Upper lobe of left lung (tissue), 6 donors: Measurements from ENCODE around the gene ACVR1. TPM values are rescaled to one million over a fixed set of nuclear protein-coding genes. Genes with fewer than 3 reads are reported as not detected.

ENCODE experiments used
- ATAC-seq, 2 donors: fragments of 200-7000 bp; cut with Tn5 transposase; one replicate each; pipeline ENCODE4 v1.9.1; 2022; ENCODE audit warnings: mild to moderate bottlenecking in 2 of 2, moderate library complexity in 2 of 2; ENCODE audit not compliant: low FRiP score in 2 of 2
- DNase-seq, 2 donors: peaks; one replicate each; pipeline ENCODE4 v3.0.0-alpha.2; 2019 to 2020
- H3K27ac ChIP-seq, 4 donors: fragments of 200-600 bp; sonication (generic); one replicate each; pipeline ENCODE4 v1.5.1; 2016 to 2019
- H3K27me3 ChIP-seq, 4 donors: fragments of 200-600 bp; sonication (generic); one replicate each; pipeline ENCODE4 v1.5.1; 2017 to 2019
- H3K36me3 ChIP-seq, 4 donors: fragments of 200-600 bp; sonication (generic); one replicate each; pipeline ENCODE4 v1.5.1; 2016 to 2019
- H3K4me1 ChIP-seq, 4 donors: fragments of 200-600 bp; sonication (generic); one replicate each; pipeline ENCODE4 v1.5.1; 2018 to 2019
- H3K4me3 ChIP-seq, 4 donors: fragments of 200-600 bp; sonication (generic); one replicate each; pipeline ENCODE4 v1.5.1; 2017 to 2019; ENCODE audit warnings: mild to moderate bottlenecking in 2 of 4, moderate library complexity in 1 of 4
- H3K9me3 ChIP-seq, 4 donors: fragments of 200-600 bp; sonication (generic); one replicate each; pipeline ENCODE4 v1.5.1; 2018 to 2019
- EP300 ChIP-seq, 4 donors: sonication (generic); formaldehyde crosslinking; IDR thresholded peaks; one replicate each; pipeline ENCODE4 v1.5.1; 2017; ENCODE audit warnings: antibody characterized with exemption in 4 of 4, control low read depth in 2 of 4
- POLR2A ChIP-seq, 4 donors: fragments of 450-650 bp; IDR thresholded peaks; one replicate each; pipeline ENCODE4 v1.5.1; 2016 to 2017; ENCODE audit warnings: antibody characterized with exemption in 4 of 4, mild to moderate bottlenecking in 2 of 4
- POLR2AphosphoS5 ChIP-seq, 2 donors: sonication (generic); formaldehyde crosslinking; IDR thresholded peaks; one replicate each; pipeline ENCODE4 v1.5.1; 2017; ENCODE audit warnings: antibody characterized with exemption in 2 of 2
- WGBS, 2 donors: methylation state at CpG; one replicate each; pipeline ENCODE4 v1.1.5; 2017 to 2018; 5-methylcytosine and 5-hydroxymethylcytosine counted together
- total RNA-seq, 6 donors: library from RNA; depleted of rRNA in 4 of 6; stranded (reverse); fragments of >200 nt in 4 of 6; gene quantifications; one replicate each; pipeline versions ENCODE4 v1.1.0 to v1.2.1, GENCODE V29; 2016 to 2021
- TF ChIP-seq, protein P1 (sequence below), 6 experiments: fragments of 450-650 bp in 4 of 6; fragments of 200-600 bp in 2 of 6; sonication (generic) in 2 of 6; IDR thresholded peaks; one replicate each; pipeline ENCODE4 v1.5.1; 2016 to 2019; ENCODE audit warnings: antibody characterized with exemption in 6 of 6
- donor health status: DM: no; HTN: no; CAD: no; lungs with moderate emphysema.
- donor health status: DM: no; HTN: yes; CAD: no; lungs with severe emphysema.

The ACVR1 gene
- total RNA-seq, 6 donors from 2014 or later, result 16.4 to 38.8 (median 25.8) TPM

DNA sequence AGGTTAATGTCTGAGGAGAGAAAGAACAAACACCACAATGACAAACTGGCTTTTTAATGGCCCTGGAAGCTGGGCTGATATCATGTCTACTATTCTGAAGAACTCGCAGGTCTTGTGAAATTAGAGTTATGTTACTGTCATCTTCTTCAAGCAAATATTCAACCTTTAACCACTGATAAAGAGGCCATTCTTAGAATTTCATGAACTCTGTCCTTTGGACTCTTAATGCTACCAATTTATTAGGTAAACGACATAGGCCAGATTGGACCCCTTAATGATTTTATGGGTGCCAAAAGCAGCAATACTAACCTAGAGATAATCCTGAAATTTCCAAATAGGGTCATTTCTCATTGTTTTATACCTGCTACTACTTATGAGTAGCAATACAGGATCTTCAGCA is 138.5 kb downstream of the ACVR1 start:
- Histone ChIP-seq H3K27me3 (no peaks in the 10 kb centered on the region), H3K4me3 (no peak overlapping the region), H3K4me1 (no peaks in the 10 kb centered on the region), H3K36me3 (peaks cover 12 to 52% (median 27%) of the 10 kb centered on the region in 4 donors), H3K27ac (no peak overlapping the region), H3K9me3 (no peaks in the 10 kb centered on the region)
- WGBS, 2 donors, result 93 to 94% methylated on average over 2 of the region's 2 CpGs
- no peak for DNase-seq
- no peak for ATAC-seq
- TF ChIP-seq EP300 (IDR thresholded peaks at IDR 0.05), result no peak

GRCh38 chr2:157735532-157735931 is 140.6 kb downstream of the ACVR1 start:
- ATAC-seq (no peak), DNase-seq (no peak)
- no peak overlapping the region for H3K27ac ChIP-seq
- H3K27me3 ChIP-seq, result no peaks in the 10 kb centered on the region
- no peaks in the 10 kb centered on the region for H3K4me1 ChIP-seq
- TF ChIP-seq EP300 (IDR thresholded peaks at IDR 0.05), result no peak
- TF ChIP-seq POLR2AphosphoS5 (IDR thresholded peaks at IDR 0.05), result no peak
- TF ChIP-seq POLR2A (IDR thresholded peaks at IDR 0.05), result no peak
- TF ChIP-seq, protein P1, sequence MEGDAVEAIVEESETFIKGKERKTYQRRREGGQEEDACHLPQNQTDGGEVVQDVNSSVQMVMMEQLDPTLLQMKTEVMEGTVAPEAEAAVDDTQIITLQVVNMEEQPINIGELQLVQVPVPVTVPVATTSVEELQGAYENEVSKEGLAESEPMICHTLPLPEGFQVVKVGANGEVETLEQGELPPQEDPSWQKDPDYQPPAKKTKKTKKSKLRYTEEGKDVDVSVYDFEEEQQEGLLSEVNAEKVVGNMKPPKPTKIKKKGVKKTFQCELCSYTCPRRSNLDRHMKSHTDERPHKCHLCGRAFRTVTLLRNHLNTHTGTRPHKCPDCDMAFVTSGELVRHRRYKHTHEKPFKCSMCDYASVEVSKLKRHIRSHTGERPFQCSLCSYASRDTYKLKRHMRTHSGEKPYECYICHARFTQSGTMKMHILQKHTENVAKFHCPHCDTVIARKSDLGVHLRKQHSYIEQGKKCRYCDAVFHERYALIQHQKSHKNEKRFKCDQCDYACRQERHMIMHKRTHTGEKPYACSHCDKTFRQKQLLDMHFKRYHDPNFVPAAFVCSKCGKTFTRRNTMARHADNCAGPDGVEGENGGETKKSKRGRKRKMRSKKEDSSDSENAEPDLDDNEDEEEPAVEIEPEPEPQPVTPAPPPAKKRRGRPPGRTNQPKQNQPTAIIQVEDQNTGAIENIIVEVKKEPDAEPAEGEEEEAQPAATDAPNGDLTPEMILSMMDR (IDR thresholded peaks at IDR 0.05), result no peak
- 86 to 94% methylated on average over 1 of the region's 1 CpG for WGBS, 2 donors
- H3K4me3 ChIP-seq, result no peak overlapping the region
- H3K36me3 ChIP-seq, result peaks cover 12 to 53% (median 28%) of the 10 kb centered on the region in 4 donors
- H3K9me3 ChIP-seq, result no peaks in the 10 kb centered on the region

DNA sequence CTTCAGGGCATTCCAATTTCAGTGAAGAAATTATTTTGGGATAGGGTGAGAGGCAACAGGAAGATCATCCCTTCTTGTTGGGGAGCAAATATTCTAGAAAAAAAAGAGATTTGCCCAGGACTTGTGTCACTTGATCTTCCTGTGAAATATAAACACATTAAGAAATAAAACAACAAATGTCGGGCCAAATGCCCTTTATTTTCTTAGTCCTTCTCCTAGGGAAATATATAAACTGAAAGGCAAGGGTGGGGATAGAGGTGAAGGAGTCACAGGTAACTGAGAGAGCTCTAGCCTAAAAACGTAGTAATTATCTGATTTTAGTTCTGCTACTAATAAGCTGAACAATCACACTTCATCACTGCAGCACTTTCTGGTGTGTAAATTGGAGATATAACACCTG is 142.9 kb downstream of the ACVR1 start:
- Histone ChIP-seq H3K4me1 (no peaks in the 10 kb centered on the region), H3K36me3 (peaks cover 12 to 51% (median 27%) of the 10 kb centered on the region in 4 donors), H3K27me3 (no peaks in the 10 kb centered on the region), H3K9me3 (no peaks in the 10 kb centered on the region), H3K27ac (no peak overlapping the region), H3K4me3 (no peak overlapping the region)
- ATAC-seq (no peak), DNase-seq (no peak)
- TF ChIP-seq POLR2A (IDR thresholded peaks at IDR 0.05) (no peak), EP300 (IDR thresholded peaks at IDR 0.05) (no peak), POLR2AphosphoS5 (IDR thresholded peaks at IDR 0.05) (no peak)
- TF ChIP-seq, protein P1 (IDR thresholded peaks at IDR 0.05), result no peak
- WGBS, 2 donors, result 87 to 90% methylated on average over 2 of the region's 2 CpGs

GRCh38 chr2:157732596-157732995 is 143.5 kb downstream of the ACVR1 start:
- H3K36me3 ChIP-seq, result peaks cover 12 to 44% (median 22%) of the 10 kb centered on the region in 4 donors
- ATAC-seq, result no peak
- no peaks in the 10 kb centered on the region for H3K27me3 ChIP-seq
- no peak overlapping the region for H3K27ac ChIP-seq
- 84 to 88% methylated on average over 3 of the region's 3 CpGs for WGBS, 2 donors
- TF ChIP-seq POLR2A (IDR thresholded peaks at IDR 0.05), result no peak
- TF ChIP-seq POLR2AphosphoS5 (IDR thresholded peaks at IDR 0.05), result no peak
- TF ChIP-seq EP300 (IDR thresholded peaks at IDR 0.05), result no peak
- TF ChIP-seq, protein P1 (IDR thresholded peaks at IDR 0.05), result no peak
- no peaks in the 10 kb centered on the region for H3K4me1 ChIP-seq
- H3K9me3 ChIP-seq, result no peaks in the 10 kb centered on the region
- no peak overlapping the region for H3K4me3 ChIP-seq
- no peak for DNase-seq

- H3K4me3 ChIP-seq, result no peak overlapping the region
- no peak for ATAC-seq
- H3K27me3 ChIP-seq, result no peaks in the 10 kb centered on the region
- peaks cover 0 to 4% (median under 1%) of the 10 kb centered on the region in 4 donors for H3K36me3 ChIP-seq
- H3K4me1 ChIP-seq, result no peaks in the 10 kb centered on the region
- TF ChIP-seq POLR2AphosphoS5 (IDR thresholded peaks at IDR 0.05) (no peak), EP300 (IDR thresholded peaks at IDR 0.05) (no peak), POLR2A (IDR thresholded peaks at IDR 0.05) (no peak)
- TF ChIP-seq, protein P1 (IDR thresholded peaks at IDR 0.05), result no peak
- 96 to 98% methylated on average over 1 of the region's 1 CpG for WGBS, 2 donors
- DNase-seq, result no peak
- H3K9me3 ChIP-seq, result peaks cover 0 to 16% (median 12%) of the 10 kb centered on the region in 4 donors
- no peak overlapping the region for H3K27ac ChIP-seq
Observed at GRCh38 chr2:157727693-157728092, 148.4 kb downstream of the ACVR1 start.
